Urinary bladder (tissue), 4 donors: ENCODE data around the gene GCN1. TPM values are rescaled to one million over a fixed set of nuclear protein-coding genes. Genes with fewer than 3 reads are reported as not detected.

Source experiments
- DNase-seq: peaks from one replicate; pipeline ENCODE4 v3.0.0-alpha.2; 2015; ENCODE audit errors: extremely low spot score
- H3K27ac ChIP-seq: one replicate; pipeline ENCODE4 v1.5.1; 2013; ENCODE audit warnings: low read depth, mild to moderate bottlenecking, moderate library complexity
- H3K36me3 ChIP-seq: one replicate; pipeline ENCODE4 v1.6.1; 2013; ENCODE audit warnings: mild to moderate bottlenecking, moderate library complexity; ENCODE audit not compliant: insufficient read depth
- H3K4me1 ChIP-seq: one replicate; pipeline ENCODE4 v1.6.1; 2013; ENCODE audit warnings: mild to moderate bottlenecking, moderate library complexity; ENCODE audit not compliant: insufficient read depth
- H3K4me3 ChIP-seq: one replicate; pipeline ENCODE4 v1.5.1; 2013; ENCODE audit warnings: low read depth, low read length
- WGBS: extraction: QIAGEN DNeasy Blood & Tissue Kit; methylation state at CpG from one replicate; pipeline ENCODE4 v1.1.7; 2013; 5-methylcytosine and 5-hydroxymethylcytosine counted together
- polyA plus RNA-seq: library from polyadenylated mRNA; stranded (reverse); fragments of 200-250 nt; gene quantifications from one replicate; pipeline ENCODE4 v1.2.3, GENCODE V29; 2013
- total RNA-seq: library from RNA; depleted of rRNA; stranded (reverse); fragments of >200 nt; gene quantifications from one replicate; pipeline ENCODE4 v1.2.3, GENCODE V29; 2014
- donor health status: healthy with polysubstance abuse.
- donor health status: healthy.

Gene GCN1
- total and polyA plus RNA-seq, 2 donors = 30.4 to 76.9 TPM

DNA sequence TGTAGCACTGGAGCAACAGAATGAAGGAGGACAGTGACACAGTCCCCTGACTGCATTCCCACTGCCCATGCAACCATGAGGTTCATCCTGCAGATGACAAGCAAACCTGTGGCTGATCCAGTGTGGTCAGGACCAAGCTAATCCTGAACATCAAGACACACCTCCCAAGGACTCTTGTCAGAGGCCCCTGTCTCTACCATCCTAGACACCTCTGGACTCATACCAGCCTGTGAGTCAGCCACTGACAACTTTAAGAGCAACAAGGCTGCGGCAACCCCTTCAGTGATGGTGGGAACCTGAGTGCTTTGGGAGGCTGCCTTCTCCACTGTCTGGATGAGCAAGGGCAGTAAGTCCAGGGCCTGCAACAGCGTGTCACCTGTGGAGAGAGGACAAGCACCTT, 24.6 kb downstream of the GCN1 start:
- no peaks in the 10 kb centered on the region for H3K4me1 ChIP-seq
- H3K27ac ChIP-seq = no peak overlapping the region
- peaks cover 9% of the 10 kb centered on the region for H3K36me3 ChIP-seq
- no peak for DNase-seq
- no peak overlapping the region for H3K4me3 ChIP-seq
- WGBS = over 99% methylated on average over 2 of the region's 2 CpGs

DNA sequence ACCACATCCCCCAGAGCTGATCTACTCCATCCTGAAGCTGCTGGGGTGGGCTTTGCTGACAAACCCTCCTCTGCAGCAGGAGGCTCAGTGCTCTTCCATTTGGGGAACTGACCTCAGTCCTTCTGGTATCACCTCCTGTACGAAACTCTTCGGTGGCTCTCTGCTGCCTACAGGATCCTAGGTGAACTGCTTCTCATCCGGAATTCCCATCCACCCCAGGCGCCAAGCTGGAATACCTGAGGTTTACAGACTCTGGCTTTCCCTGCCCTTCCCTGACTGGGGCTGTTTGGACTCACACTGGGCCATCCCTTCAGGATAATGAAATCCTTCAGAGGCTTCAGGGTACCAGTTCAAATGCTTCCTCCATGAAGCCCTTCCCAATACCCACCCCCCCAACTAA, 26.2 kb downstream of the GCN1 start:
- Histone ChIP-seq H3K36me3 (peaks cover 13% of the 10 kb centered on the region), H3K4me3 (no peak overlapping the region), H3K4me1 (no peaks in the 10 kb centered on the region), H3K27ac (no peak overlapping the region)
- WGBS = 94% methylated on average over 4 of the region's 4 CpGs
- DNase-seq = no peak

DNA sequence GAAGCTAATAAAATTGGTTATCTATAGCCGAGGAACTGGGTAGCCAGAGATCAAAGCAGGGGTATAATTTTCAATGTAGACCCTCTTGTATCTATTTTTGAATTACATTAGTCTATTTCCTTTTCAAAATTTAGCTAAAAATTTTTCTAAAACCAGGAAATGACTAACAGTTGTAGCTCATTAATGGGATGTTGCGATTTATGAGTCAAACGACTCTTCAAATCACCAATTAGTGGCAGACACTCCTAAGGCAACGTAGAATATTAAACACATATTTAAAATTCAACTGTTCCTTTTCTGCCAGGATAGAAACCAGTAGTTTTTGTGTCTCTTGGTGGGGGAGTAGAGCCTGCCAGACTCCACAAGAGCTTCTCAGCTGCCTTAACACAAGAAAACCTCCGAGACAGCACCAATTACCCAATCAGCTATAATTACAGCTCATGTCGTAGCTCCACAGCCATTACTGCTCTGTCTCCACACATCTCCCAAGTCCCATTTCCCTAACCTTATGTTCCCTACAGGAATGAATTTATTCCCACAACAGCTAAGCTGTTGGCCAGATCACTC, 26.9 kb downstream of the GCN1 start:
- no peaks in the 10 kb centered on the region for H3K4me1 ChIP-seq
- H3K36me3 ChIP-seq = peaks cover 13% of the 10 kb centered on the region
- H3K4me3 ChIP-seq = no peak overlapping the region
- no peak overlapping the region for H3K27ac ChIP-seq
- DNase-seq = no peak
- 86% methylated on average over 6 of the region's 6 CpGs for WGBS

DNA sequence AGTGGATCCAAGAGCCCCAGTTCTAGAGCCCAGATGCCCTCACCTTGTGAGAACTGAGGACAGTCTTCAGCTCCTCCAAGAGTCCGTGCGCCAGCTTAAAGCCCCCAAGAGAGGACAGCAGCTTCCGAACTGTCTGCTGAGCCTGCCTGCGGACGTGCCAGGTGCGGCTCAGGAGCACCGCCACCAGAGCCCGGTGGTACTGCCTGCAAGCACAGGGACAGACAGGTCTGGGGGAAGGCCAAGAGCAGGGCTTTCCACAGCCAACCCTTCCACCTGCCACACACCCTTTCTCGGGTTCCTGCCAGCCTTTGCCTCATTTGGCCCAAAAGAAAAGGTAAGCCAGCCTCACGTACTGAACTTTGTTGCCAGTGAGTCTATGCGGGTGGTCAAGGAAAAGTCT, 30.2 kb downstream of the GCN1 start:
- DNase-seq = no peak
- WGBS = 93% methylated on average over 11 of the region's 11 CpGs
- peaks cover 16% of the 10 kb centered on the region for H3K36me3 ChIP-seq
- no peak overlapping the region for H3K27ac ChIP-seq
- no peaks in the 10 kb centered on the region for H3K4me1 ChIP-seq
- H3K4me3 ChIP-seq = no peak overlapping the region

DNA sequence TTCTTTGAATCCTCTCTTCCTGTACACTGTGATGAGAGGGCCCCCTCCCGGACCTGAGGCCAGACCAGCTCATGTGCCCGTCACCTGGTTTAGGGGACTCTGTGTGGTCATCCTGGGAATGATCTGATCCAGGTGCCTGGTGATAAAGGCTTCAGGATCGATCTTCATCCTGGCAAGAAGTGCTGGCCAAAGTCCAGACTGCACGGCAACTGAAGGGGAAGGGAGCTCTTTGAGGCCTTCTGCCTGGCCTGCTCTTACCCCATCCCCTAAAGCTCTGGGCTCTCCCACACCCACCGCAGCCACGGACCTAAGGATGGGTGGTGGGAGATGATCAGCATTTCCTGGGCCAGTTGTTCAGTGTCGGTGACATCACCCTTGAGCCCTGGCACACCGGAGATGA, 31.8 kb downstream of the GCN1 start:
- WGBS = 91% methylated on average over 8 of the region's 8 CpGs
- Histone ChIP-seq H3K27ac (no peak overlapping the region), H3K36me3 (peaks cover 11% of the 10 kb centered on the region), H3K4me1 (no peaks in the 10 kb centered on the region), H3K4me3 (no peak overlapping the region)
- no peak for DNase-seq

DNA sequence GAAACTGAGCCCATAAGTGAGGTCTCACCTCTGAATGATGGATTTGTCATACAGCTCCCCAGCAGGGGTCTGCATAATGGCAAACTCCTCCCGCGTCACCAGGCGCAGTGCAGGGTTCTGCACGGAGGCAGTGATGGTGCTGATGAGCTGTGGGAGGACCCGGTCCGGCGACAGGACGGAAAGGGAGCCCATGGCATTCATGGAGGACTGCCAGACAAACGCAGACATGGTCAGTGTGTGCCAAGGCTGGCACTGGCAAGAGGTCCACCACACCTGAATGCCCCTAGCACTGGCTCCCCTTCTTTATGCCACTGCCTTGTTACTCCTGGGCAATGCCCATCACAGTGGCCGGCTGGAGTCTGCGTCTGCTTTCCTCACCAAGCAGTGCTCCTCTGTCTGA, 32.7 kb downstream of the GCN1 start:
- H3K36me3 ChIP-seq = peaks cover 13% of the 10 kb centered on the region
- H3K4me1 ChIP-seq = no peaks in the 10 kb centered on the region
- no peak for DNase-seq
- H3K27ac ChIP-seq = no peak overlapping the region
- 95% methylated on average over 11 of the region's 11 CpGs for WGBS
- H3K4me3 ChIP-seq = no peak overlapping the region

DNA sequence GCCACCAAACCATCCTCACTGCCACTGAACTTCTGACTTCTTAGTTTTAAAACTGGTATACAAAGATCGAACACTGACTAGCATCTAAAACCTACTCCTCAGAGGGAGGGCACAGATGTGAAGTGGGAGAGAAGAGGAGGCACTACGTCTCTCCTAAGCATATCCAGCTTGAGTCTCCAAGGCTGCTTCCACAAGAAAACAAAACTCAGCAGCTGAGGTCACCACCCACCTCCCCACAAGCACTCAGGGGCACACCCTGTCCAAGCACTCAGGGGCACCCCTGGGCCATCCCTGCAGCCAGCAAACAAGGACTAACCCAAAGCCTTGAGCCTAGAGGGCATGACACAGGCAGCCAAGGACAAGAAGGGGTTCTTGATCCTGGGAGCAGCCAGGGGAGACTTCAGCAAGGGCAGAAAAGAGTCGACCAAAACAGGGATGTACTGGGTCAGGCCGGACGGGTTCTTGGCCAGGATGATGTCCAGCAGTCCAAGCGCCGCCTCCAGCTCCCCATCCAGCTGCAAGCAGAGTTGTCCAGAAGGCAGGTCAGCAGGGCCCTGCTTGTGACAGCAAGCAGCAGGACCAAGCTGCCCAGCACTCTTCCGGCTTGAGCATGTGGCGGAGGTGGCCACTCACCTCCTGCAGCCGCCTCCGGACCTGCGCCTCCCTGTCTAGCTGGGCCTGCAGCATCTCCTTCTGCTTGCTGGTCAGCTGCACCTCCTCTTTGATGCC, 34.8 kb downstream of the GCN1 start:
- no peak overlapping the region for H3K27ac ChIP-seq
- 84% methylated on average over 12 of the region's 12 CpGs for WGBS
- H3K36me3 ChIP-seq = peaks cover 13% of the 10 kb centered on the region
- no peak for DNase-seq
- no peak overlapping the region for H3K4me3 ChIP-seq
- H3K4me1 ChIP-seq = no peaks in the 10 kb centered on the region

DNA sequence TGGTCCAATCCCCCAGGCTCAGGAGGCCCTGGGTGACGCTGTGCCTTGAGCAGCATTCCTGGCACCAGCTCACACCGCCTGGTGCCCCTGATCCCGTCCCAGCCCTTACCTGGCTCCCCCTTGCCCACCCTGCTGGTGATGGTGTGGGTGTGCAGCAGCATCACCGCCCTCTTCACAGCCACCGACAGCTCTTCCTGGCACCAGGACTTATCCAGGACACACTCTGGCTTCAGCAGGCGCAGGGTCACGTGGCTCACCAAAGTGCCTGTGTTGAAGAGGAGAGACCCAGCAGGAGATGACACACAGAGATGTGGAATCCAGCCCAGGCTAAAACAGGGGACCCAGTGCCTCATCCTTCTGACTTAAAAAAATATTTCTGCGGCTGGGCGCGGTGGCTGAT, 36.2 kb downstream of the GCN1 start:
- DNase-seq = no peak
- H3K27ac ChIP-seq = no peak overlapping the region
- WGBS = 95% methylated on average over 10 of the region's 10 CpGs
- H3K36me3 ChIP-seq = peaks cover 12% of the 10 kb centered on the region
- no peaks in the 10 kb centered on the region for H3K4me1 ChIP-seq
- H3K4me3 ChIP-seq = no peak overlapping the region

DNA sequence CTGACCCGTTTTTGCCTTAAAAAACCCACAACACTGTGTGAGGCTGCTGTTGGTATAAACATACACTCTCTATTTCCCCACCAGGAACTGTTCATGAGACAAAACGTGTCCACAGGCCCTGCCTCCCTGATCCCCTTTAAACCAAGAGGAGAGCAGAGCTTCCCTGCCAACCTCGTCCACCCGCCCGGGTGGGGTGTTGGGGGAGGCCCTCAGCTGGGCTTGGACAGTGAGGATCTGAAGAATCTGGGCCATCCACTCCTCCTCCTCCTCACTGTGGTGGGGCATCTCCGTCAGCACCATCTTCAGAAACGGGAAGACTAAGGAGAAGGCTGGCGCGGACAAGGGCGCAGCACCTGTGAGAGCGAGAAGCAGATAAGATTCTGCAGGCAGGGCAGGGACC, 36.8 kb downstream of the GCN1 start:
- no peak overlapping the region for H3K27ac ChIP-seq
- H3K4me3 ChIP-seq = no peak overlapping the region
- DNase-seq = no peak
- H3K4me1 ChIP-seq = no peaks in the 10 kb centered on the region
- WGBS = 88% methylated on average over 11 of the region's 11 CpGs
- H3K36me3 ChIP-seq = peaks cover 12% of the 10 kb centered on the region

DNA sequence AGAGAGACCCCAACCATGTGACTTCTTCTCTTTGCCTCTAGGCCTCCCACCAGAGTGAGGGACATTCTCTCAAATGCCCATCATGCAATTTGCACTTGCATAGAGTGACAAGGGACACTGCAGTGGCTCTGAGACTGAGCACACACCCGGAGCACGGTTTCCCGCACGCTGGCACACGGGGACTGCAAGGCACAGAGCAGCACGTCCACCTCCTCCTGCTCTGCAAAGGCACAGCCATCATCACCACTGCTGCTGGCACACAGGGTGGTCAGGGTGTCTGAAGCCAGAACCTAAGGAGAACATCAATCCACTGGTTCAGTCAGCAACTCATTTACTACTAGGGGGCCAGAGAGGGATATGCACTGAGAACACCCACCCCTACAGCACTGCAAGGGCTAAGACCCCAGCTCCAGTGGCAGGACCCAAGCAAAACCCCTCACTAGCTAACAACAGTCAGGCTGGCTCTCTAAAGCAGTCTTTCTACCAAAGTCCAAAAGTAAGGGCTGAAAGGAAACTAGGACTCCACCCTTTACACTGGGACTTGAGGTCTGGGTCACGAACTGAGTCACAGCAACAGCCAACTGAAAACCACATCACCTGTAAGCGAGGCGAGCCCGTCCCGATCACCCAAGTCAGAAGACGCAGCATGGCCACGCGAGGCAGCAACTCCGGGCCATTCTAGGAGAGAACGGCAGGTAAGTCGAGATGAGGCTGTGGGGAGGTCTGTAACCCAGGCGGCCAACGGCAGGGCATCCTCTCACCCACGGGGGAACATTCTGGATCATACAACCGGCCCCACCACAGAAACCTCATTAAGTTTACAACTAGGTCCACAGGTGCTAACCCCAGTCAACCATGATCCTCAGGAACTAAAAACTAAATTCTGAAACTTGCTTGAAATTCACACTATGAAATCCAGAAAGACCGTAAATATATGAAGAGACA, 37.9 kb downstream of the GCN1 start:
- WGBS = 92% methylated on average over 22 of the region's 22 CpGs
- Histone ChIP-seq H3K27ac (no peak overlapping the region), H3K4me1 (no peaks in the 10 kb centered on the region), H3K36me3 (peaks cover 12% of the 10 kb centered on the region), H3K4me3 (no peak overlapping the region)
- DNase-seq = no peak

DNA sequence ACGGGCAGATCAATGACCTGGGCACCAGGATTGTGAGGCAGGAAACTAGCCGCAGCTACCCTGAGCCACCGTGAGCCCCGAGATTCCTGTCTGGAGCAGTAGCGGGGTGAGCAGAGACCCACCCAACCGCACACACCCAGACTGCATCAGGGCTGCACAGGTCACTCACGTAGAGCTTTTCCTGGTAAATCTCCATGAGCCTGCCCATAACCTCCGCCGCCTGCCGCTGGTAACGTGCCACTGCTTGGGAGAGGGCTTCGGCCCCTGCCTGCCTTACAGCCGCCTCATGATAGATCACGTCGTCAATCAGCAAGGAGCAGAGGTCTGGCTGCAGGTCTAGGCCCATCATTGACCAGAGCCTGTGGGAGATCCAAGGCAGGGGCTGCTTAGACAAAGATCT, 39.4 kb downstream of the GCN1 start:
- DNase-seq = no peak
- 96% methylated on average over 15 of the region's 15 CpGs for WGBS
- Histone ChIP-seq H3K36me3 (peaks cover 9% of the 10 kb centered on the region), H3K4me3 (no peak overlapping the region), H3K4me1 (no peaks in the 10 kb centered on the region), H3K27ac (no peak overlapping the region)

DNA sequence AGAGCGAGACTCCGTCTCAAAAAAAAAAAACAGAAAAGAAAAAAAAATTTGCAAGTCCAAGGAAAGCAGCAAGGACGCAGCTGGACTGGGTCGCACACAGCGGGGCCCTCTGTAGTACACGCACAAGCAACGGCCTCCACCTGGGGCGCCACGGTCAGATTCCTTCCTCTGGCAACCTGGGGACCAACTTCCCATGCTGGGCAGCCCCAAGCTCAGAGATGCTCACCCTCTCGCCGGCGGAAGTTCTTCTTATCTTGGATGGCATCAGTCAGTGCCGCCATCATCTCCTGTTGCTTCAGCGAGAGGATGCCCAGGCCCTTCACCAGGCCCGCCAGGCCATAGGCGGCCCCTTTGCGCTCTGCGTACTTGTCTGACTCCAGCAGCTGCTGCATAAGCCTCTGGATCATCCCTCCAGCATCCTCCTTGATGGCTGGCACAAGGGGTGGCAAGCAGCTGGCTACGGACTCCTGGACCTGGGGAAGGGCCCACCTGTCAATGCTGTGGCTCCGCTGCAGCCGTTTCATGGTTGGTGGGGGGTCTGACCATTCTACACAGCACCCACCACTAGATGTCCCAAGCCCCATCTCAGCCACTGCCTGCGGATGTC, 43.5 kb downstream of the GCN1 start:
- Histone ChIP-seq H3K36me3 (peaks cover 5% of the 10 kb centered on the region), H3K4me3 (no peak overlapping the region), H3K4me1 (no peaks in the 10 kb centered on the region), H3K27ac (no peak overlapping the region)
- no peak for DNase-seq
- WGBS = 94% methylated on average over 22 of the region's 22 CpGs

DNA sequence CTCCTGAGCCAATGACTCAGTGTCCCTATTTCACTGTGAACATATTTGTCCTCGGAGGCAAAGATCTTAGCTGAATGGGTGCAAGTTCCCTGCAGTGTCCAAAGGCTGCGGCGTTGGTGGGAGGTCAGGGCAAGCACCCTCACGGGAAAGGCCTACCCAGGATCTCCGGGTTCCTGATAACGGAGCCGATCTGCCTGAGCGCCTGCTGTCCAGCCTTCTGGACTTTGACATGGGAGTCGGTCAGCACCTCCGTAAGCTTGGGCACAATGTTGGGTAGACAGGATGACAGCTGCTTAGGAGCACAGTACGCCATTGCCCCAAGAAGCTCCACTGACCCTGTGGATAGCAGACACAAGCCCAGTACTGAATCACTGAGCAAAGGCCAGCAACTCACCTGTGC, 46.5 kb downstream of the GCN1 start:
- H3K4me3 ChIP-seq = no peak overlapping the region
- WGBS = 94% methylated on average over 11 of the region's 11 CpGs
- no peak overlapping the region for H3K27ac ChIP-seq
- no peak for DNase-seq
- peaks cover 5% of the 10 kb centered on the region for H3K36me3 ChIP-seq
- H3K4me1 ChIP-seq = no peaks in the 10 kb centered on the region
